HG02678 (cell line): ENCODE measurements around the gene ZNF175.

ENCODE experiments used
- ATAC-seq: cut with Tn5 transposase; IDR thresholded peaks from one replicate; pipeline ENCODE4 v1.9.1; 2021; ENCODE audit warnings: mild to moderate bottlenecking, moderate library complexity; ENCODE audit not compliant: unreplicated experiment

The ZNF175 gene

GRCh38 chr19:51549533-51550324 lies 21.4 kb upstream of the ZNF175 start:
- ATAC-seq: no peak

GRCh38 chr19:51550848-51551672 lies 20.0 kb upstream of the ZNF175 start:
- no peak for ATAC-seq

- ATAC-seq: no peak
Observed at GRCh38 chr19:51551673-51552432, 19.2 kb upstream of the ZNF175 start.

GRCh38 chr19:51552608-51552995 lies 18.5 kb upstream of the ZNF175 start:
- no peak for ATAC-seq

- no peak for ATAC-seq
Observed at GRCh38 chr19:51552996-51553725, 17.9 kb upstream of the ZNF175 start.

GRCh38 chr19:51559240-51559639 lies 11.8 kb upstream of the ZNF175 start:
- no peak for ATAC-seq

GRCh38 chr19:51560339-51560738 lies 10.7 kb upstream of the ZNF175 start:
- ATAC-seq: no peak

GRCh38 chr19:51564791-51565190 lies 6.3 kb upstream of the ZNF175 start:
- ATAC-seq: no peak

- ATAC-seq: no peak
Observed at GRCh38 chr19:51565583-51565982, 5.5 kb upstream of the ZNF175 start.

- ATAC-seq: no peak
Observed at GRCh38 chr19:51566489-51567100, 4.5 kb upstream of the ZNF175 start.

GRCh38 chr19:51567583-51567982 lies 3.5 kb upstream of the ZNF175 start:
- no peak for ATAC-seq

GRCh38 chr19:51568456-51568855 lies 2.6 kb upstream of the ZNF175 start:
- no peak for ATAC-seq

- no peak for ATAC-seq
Observed at GRCh38 chr19:51571599-51571998, 516 bp downstream of the ZNF175 start.

GRCh38 chr19:51572410-51572809 lies 1.3 kb downstream of the ZNF175 start:
- ATAC-seq: no peak

- no peak for ATAC-seq
Observed at GRCh38 chr19:51572908-51573307, 1.8 kb downstream of the ZNF175 start.

- ATAC-seq: no peak
Observed at GRCh38 chr19:51573331-51573730, 2.2 kb downstream of the ZNF175 start.

- no peak for ATAC-seq
Observed at GRCh38 chr19:51576850-51577249, 5.8 kb downstream of the ZNF175 start.

GRCh38 chr19:51586103-51586728 lies 15.1 kb downstream of the ZNF175 start:
- no peak for ATAC-seq

GRCh38 chr19:51586799-51587198 lies 15.7 kb downstream of the ZNF175 start:
- no peak for ATAC-seq
